ENCODE measurements around the gene ST7.

DNA sequence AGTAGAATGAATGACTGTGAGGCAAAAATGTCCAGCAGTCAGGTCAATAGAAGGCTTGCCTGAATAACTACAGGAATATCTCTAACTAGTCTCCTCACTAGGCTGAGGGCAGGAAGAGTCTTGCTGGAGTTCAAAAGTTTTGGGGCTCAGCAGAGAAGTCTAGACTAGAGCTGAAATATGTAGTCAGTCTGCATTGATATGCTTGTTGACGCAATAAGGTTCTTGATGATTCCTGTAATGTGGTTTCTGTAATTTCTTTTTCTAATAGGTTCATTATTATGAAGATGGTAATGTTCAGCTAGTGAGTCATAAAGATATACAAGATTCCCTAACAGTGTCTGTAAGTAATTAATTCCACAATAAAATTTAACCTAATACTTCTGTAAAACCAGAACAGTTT is 41.5 kb upstream of the ST7 start:
- TF ChIP-seq, protein P1, sequence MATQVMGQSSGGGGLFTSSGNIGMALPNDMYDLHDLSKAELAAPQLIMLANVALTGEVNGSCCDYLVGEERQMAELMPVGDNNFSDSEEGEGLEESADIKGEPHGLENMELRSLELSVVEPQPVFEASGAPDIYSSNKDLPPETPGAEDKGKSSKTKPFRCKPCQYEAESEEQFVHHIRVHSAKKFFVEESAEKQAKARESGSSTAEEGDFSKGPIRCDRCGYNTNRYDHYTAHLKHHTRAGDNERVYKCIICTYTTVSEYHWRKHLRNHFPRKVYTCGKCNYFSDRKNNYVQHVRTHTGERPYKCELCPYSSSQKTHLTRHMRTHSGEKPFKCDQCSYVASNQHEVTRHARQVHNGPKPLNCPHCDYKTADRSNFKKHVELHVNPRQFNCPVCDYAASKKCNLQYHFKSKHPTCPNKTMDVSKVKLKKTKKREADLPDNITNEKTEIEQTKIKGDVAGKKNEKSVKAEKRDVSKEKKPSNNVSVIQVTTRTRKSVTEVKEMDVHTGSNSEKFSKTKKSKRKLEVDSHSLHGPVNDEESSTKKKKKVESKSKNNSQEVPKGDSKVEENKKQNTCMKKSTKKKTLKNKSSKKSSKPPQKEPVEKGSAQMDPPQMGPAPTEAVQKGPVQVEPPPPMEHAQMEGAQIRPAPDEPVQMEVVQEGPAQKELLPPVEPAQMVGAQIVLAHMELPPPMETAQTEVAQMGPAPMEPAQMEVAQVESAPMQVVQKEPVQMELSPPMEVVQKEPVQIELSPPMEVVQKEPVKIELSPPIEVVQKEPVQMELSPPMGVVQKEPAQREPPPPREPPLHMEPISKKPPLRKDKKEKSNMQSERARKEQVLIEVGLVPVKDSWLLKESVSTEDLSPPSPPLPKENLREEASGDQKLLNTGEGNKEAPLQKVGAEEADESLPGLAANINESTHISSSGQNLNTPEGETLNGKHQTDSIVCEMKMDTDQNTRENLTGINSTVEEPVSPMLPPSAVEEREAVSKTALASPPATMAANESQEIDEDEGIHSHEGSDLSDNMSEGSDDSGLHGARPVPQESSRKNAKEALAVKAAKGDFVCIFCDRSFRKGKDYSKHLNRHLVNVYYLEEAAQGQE (IDR thresholded peaks at IDR 0.05; ENCODE audit: insufficient read depth in 1 of 2, low read depth in 2 of 2, low read length in 1 of 2) = no peak
- no peak for TF ChIP-seq CTCF (IDR thresholded peaks at IDR 0.05)
- TF ChIP-seq SIN3A (IDR thresholded peaks at IDR 0.05; ENCODE audit: borderline replicate concordance, insufficient read depth, low read depth, low read length) = no peak

Data from Panc1 (cell line).